HG02610 (cell line): Measurements from ENCODE around the gene ARHGAP22.
A peak's percentile ranks its signal among the peaks of the same experiment; 100 is the strongest.

ENCODE experiments used
- ATAC-seq: cut with Tn5 transposase; IDR thresholded peaks from one replicate; pipeline ENCODE4 v1.9.1; 2021; ENCODE audit warnings: mild to moderate bottlenecking, moderate library complexity; ENCODE audit not compliant: unreplicated experiment

The ARHGAP22 gene

DNA sequence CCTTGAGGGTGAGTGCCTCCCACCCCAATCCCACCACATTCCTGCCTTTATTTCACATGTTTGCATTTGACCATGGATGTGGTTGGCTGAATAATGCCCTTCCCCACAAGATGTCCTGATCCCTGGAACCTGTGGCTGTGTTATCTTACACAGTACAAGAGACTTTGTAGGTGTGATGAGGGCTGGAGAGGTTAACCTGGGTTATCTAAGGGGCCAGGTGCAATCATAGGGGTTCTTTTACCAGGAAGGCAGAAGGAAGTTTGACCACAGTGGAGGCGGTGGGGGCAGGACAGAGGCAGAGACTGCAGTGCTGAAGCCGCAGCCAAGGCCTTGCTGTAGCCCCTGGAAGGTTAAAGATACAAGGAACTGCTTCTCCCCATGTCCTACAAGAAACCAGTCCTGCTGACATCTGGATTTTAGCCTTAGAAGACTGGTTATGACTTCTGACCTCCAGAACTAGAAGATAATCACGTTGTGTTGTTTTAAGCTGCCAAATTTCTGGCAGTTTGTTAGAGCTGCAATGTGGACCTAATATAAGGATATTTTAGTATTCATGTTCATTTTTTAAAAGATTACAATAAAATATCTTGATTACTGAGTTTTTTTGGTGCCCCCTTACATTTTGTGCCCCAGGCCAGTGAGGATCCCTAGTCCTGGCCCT is 136.6 kb downstream of the ARHGAP22 start:
- no peak for ATAC-seq

DNA sequence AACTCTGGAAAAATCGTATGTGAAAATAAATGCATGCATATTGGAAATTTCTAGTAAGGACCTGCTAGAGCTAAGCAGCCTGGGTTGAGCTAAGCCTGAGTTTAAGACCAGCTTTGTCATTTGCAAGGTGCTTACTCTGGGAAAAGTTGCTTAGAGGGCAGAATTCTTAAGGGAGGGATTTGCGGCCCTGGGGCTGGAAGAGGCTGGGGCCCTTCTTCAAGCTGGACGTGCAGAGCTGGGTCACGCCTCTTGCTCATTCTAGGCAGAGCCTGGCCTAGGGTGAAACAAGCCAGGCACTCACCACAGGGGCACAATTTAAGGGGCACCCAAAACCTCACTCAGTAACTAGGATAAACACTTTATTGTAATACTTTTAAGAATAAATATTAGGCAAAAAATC is 137.2 kb downstream of the ARHGAP22 start:
- ATAC-seq, result no peak

DNA sequence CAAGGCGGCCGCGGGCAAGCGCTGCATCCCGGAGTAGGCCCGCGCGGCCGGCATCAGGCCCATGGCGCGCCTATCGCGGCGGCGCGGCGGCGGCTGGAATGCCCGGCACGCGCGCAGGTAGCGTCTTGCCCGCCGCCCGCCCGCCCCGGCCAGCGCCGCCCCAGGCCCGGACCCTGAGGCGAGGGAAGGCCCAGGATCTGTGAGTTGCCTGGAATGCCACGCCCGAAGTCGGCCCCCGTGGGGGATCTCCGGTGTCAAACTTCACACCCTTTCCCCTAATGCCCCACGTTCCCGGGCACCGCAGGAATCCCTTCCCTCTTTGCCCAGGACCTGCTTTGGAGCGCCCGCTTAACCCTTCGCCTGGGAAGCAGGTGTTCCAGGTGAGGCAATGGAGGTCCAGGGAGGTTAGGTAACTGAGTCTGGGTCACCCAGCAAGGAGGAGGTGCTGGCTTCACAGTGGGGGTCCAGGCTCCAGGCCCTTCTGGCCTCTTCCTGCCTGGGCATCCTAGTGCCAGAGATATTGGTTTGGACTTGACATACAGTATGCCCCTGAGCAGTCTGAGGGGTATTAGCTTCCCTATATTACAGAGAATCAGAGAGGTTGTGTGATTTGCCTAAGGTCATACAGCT is 138.1 kb downstream of the ARHGAP22 start:
- ATAC-seq, result no peak

DNA sequence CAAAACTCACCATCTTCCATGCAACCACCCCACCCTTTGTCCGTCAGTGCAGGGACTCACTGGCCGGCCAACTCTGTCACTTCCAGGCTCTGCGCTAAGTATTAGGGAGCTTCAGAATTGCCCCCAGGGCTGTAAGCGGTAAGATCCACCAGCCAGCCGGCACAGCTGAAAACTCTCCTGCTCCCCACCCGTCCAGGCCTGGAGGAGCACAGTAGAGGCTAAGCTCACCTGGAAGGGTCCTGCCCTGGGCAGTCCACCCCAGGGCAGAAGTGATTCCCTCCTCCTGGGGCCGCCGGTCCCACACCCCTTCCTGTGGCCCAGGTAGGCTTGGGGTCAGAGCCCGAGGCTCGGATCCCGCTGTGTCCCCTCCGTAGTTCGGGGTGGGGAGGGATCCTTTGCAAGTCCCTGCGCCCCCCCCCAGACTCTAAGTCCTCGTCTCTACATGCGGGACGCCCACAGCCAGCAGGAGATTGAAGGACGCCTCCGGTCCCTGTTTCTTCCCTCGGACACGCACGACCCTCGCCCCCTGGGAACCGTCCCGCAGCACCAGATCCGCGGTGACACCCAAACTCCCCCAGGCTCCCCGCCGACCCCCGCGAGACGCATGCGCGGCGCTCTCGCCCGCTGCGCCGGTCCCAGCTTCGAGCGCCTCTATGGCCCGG is 138.9 kb downstream of the ARHGAP22 start:
- ATAC-seq, result no peak

DNA sequence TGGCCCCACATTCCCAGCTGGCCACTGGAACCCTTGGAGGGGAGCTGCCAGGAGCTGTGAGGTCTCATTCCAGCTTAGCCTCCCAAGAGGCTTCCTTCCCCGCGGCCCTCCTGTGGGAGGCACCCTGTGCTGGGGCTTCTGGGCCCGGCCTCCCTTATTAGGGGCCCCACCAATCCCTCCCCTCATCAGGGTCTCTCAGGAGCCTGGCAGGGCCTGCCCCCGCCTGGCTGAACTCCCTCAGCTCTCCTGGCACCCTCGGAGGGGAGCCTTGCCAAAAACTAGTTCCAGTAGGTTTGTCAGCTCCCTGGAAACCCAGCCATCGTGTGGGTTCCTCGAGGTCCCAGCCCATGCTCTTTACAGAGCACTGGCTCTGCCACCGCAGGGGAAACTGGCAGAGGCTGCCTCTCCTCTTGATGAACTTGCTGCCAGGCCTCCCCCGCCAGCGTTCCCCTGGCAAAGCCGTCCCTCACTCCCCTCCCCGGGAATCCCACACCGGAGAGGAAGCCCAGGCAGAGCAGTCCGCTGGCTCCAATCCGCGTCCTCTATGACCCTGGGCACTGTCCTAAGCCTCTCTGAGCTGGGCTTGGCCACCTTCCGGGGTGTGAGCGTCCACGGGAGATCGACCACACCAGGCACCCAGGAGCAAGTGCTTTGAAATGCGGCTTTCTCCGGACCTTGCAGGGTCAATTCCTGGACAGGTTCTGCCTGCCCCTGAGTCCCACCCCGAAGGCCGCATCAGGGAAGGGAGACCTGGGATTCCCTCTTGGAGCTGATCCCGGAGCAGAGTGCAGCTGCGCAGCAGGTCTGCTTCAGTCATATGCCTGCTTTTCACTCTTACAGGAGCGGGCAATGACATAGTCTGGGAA is 139.8 kb downstream of the ARHGAP22 start:
- no peak for ATAC-seq

DNA sequence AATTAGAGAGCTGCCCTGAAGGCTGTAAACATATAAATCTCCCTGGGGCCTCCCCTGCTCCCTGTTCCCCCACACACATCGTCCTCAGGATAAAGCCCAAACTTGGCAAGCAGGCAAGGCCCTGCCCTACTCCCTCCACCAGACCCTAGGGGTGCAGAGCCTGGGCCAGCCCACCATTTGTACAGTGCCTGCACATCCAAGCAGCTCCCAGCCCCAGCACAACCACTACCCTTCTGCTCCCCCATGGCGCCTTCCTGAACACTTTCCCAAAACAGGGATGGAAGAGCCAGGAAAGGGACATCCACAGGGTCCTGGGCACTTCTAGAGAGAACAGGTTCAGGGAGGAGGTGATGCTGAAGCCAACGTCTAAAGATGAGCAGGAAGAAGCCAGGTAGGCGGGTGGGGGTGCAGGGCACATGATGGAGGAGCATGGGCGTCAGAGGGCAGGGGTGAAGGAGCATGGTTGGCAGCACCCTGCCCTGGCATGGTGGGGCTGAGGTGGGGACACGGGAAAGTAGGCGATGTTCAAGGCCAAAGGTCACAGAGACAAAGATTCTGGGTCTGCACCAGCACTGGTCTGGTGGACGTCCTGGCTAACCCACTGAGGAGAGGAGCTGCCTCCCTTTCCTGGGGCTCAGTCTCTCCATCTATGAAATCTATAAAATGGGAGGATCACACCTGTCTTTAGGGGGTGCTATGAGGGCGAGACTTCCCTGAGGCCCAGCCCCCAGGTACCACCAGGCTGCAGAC is 140.6 kb downstream of the ARHGAP22 start:
- ATAC-seq, result no peak

DNA sequence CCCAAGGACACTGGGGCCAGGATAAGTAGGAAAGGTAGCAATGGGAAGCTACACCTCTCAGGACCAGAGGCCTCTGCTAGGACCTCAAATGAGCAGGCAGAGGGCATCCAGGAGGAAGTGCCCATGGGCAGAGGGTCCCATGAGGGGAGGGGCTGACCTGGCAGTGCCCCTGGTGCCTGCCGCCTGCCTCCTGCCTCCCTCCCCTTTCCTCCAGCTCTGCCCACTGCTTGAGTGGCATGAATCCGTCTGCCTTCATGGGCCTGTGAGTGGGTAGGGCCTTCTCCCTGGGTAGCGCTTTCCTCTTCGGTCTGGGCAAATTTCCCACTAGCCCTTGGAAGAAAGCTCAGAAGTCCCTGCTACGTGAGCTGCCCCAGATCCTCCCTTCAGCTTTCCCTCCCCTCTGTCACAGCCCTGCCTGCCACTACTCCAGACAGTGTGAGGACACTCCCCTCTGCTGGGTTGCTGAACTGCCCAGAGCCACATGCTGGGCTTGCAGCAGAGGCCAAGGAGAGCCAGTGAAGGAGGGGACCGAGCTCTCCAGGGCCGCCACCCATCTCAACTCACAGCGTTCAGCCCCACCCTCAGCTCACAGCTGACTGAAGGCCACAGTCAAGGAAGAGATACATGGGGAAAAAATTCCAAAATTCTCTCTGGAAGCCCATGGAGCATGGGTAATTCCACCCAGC is 141.4 kb downstream of the ARHGAP22 start:
- no peak for ATAC-seq

DNA sequence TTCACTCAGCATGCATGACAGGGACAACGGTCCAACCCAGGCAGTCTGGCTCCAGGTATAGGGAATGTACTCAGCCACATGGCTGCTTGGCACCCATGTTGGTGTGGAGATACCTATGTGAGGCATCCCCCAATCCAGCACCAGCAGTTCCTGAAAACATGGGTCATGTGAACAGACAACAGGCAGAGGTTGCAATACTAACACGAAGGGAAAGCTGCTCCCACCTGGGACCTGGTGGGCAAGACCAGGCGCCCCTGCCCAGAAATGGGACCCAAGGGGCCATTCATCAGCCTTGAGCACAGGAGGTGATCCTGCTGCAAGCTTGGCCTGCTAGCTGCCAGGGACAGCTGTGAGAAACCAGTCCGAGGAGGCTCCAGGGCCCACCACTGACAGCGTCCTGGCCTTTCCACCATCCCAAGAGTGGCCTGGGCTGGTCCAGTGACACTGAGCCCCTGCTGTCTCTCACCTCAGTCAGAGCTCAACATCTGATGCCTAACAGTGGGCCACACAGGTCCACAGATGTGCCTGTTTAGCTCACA is 142.3 kb downstream of the ARHGAP22 start:
- ATAC-seq, result no peak

DNA sequence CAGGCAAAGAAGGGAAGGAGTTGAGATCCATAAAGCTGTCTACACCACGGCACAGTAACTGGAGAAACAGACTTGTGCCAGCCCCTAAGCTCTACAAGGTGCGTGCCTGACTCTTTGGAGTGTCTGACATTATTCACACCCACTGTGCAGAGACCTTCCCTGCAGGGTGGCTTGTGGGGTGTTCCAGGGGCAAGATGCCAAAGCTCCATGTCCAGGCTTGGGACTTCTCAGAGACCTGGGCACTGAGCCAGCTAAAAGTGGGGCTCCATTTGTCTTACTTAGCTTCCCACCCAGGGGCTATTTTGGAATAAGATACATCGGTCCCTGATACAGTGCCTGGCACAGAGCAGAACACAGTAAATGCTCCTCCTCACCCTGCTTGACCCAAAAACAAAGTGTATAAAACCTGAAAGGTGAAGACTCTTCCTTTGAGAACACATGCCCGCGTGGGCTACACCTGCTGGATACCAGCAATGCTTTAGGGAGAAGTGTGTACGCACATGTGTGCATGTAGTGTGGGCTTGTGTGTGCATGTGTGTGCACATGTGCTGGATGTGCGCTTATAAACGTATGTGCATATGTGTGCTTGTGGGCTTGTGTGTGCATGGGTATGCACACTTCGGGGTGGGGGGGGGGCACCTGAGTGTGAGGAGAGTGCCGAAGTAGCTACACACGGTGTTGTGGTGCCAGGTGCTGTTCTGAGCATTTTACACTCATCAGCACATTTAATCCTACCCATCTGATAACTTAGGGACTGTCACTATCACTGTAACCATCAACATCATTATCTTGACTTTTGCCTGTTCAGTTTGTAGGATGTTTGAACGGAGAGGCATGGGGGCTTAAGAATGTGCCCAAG is 143.0 kb downstream of the ARHGAP22 start:
- ATAC-seq, result no peak

DNA sequence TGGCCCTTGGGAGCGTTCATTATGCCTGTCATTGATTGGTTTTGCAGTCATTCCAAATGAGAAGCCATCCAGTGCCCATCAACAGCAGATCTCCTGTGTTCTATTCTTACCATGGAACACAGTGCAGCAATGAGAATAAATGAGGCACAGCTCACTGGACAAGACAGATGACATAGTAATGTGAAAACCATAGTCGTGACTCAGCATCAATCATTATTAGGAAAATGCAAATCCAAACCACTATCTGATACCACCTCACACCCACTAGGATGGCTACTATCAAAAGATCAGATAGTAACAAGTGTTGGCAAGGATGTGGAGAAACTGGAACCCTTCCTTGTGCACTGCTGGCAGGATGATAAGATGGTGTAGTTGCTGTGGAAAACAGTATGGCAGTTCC is 144.7 kb downstream of the ARHGAP22 start:
- no peak for ATAC-seq

DNA sequence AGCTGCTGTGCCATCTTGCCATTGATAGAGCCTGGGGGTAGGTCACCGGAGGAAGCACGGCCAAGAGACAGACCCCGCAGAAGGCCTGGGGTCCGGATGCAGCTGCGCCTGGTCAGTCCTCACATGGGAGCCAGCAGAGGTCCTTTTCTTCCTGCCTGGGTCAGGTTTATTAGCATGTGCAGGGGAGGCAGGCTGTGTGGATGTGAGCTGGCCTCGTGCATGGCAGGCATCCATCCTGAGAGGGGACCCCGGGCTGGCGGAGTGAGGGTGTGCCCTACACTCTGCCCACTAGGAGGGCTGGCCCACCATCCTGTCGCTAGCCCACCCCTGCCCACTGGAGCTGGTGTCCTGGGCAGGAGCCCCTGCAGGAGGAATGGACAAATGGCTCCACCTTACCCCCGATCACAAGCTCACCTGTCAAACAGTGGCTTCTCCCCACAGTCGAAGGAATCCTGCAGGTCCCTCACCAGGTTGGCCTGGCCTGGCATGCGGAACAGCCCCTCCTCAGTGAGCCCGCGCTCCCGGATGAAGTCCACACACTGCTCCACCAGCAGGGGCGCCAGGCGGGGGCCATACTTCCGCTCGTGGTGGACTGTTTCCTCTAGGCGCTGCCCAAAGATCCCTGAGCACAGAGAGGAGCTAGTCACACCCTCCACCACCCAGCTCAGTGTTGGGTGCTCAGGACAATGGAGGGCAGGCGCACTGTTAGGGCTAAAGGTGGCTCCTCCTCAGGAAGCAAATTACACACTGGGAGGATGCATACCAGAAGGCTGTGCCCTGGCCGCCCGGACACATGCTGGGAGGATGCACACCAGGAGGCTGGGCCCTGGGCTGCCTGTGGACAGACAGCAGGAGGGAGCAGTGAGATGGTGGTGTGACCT is 145.4 kb downstream of the ARHGAP22 start:
- no peak for ATAC-seq

DNA sequence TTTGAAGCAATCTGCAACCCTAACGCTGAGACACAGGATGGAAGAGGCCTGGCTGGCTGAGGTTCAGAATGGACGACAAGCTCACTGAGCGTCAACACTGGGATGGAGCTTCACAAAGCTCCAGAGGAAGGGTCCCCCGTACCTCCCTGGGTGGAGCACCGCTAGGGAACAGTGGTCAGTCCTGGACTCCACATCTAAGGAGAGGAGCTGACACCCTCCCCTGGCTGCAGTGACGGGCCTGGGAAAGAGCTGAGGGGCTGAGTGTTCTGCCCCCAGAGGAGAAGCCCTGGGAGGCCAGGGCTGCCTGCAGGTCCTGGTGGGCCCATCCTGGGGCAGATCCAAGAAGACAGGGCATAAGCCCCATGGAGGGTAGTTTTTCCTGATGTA is 146.2 kb downstream of the ARHGAP22 start:
- no peak for ATAC-seq

DNA sequence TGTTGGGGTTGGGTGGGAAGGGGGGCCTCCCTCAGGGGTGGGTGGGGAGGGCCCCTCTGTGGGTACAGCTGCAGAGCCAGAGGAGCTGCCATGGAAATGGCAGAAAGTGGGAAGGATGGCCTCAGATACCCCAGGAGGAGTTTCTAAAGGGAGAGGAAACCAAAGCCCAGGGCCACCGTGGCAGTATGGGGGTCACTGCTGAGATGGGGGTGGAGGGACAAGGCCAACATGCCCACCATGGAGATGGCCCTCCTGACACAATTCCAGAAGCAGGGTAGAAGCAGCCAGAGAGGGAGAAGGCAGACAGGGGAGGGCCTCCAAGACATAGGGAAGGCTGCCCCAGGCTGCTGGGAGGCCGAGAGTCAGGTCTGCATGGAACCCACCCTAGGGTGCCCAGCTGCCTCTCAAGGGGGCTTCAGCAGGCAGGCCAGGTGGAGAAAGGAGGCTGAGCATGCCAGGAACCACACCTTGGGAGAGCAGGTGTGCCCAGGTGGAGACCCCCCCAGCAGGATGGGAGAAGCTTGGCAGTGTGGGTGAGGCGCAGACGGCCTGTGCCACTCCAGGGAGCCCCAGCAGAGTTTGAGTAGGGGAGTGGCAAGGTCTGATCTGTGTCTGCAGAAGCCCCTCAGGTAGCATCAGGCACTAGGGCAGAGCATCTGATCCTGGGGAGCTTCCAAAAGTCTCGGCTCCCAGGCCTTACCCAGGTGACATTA is 146.8 kb downstream of the ARHGAP22 start:
- ATAC-seq, result no peak

DNA sequence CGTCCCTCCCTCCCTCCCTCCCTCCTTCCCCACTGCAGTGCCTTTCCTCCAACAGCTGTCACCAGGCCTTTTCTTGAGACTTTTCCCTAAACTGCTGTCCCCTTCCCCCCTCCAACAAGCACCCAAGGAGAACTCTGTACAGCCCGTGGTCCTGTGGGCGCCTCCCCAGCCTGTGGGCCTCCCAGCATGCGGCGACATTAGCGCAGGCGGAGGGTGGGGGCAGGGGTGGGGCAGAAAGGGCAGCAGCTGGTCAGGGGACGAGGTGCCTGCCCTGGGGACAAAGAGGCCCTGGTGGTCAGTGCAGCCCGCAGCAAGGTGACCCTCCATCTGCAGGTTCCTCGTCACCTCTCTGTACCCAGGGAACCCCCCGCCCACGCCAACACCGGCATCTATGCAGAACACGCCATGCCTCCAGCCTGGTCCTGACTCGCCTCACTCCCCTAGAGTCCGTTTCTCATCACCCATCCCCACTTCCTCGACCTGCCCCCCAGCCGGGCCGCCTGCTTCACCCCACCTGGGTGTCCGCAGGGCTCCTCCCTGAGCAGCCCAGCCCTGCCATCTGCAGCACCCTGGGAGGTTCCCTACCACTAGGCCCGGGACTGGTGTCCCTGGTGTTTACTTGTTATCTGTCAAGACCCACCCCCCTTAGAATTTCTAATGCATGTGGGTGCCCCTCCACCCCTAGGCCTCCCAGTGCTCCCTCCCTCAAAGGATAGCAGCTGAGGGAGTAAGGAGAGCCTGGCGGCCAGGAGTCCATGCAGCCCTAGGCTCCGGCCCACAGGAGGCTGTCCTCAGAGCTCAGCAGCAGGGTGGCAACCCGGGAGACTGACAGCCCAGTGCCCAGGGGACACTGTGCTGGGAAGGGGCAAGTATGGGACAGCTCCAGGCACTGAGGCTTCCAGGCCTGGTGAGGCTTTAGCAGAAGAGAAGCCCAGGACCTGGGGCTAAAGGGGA is 147.8 kb downstream of the ARHGAP22 start:
- peak; percentile 42 for ATAC-seq

DNA sequence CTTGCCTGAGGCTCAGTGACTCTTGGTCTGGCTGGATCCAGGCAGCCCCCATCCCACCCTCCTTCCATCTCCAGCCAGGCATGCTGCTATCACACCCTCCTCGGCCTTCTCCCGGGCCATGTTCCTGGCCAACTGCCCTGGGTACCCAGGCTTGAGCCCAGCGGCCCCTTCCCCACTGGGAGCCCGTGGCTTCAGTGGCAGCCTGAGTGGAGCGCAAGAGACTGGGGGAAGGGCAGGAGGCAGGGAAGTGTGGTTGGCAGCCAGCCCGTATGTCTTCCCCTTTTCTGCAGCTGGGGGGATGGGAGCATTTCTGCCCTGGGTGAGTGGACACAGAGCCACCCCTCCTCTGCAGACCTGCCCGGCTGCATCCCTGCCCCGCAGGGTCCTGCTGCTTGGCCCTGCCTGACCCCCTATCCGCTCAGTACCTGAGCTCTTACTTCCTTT is 148.5 kb downstream of the ARHGAP22 start:
- ATAC-seq, result no peak
